Heart left ventricle (tissue), 16 donors: ENCODE results near the gene HLA-DQB2. TPM values are rescaled to one million over a fixed set of nuclear protein-coding genes. Genes with fewer than 3 reads are reported as not detected.
"Not testable (repeated sequence)": the region's sequence is repeated elsewhere in the genome, so short reads cannot be mapped to it uniquely, and the experiment has no call there.

ENCODE experiments used
- ATAC-seq, 4 donors: fragments of 200-7000 bp; cut with Tn5 transposase; one replicate each; pipeline ENCODE4 v1.9.1; 2020 to 2022; ENCODE audit warnings: moderate library complexity in 4 of 4, mild to moderate bottlenecking in 3 of 4, moderate number of reproducible peaks in 1 of 4
- DNase-seq, 5 donors: peaks; one replicate each; pipeline ENCODE4 v3.0.0-alpha.2; 2020
- H3K27ac ChIP-seq, 12 donors: fragments of 200-600 bp; sonication (generic) in 4 of 12; one replicate each; pipeline versions ENCODE4 v1.5.0 to v1.8.0; 2016 to 2022; ENCODE audit warnings: mild to moderate bottlenecking in 2 of 12
- H3K27me3 ChIP-seq, 9 donors: fragments of 200-600 bp; sonication (generic) in 2 of 9; one replicate each; pipeline versions ENCODE4 v1.5.1 to v1.8.0; 2016 to 2022; ENCODE audit warnings: mild to moderate bottlenecking in 3 of 9
- H3K36me3 ChIP-seq, 9 donors: fragments of 200-600 bp; sonication (generic) in 2 of 9; one replicate each; pipeline versions ENCODE4 v1.5.0 to v1.8.0; 2018 to 2022; ENCODE audit warnings: mild to moderate bottlenecking in 2 of 9
- H3K4me1 ChIP-seq, 12 donors: fragments of 200-600 bp; sonication (generic) in 4 of 12; one replicate each; pipeline versions ENCODE4 v1.5.0 to v1.8.0; 2016 to 2022; ENCODE audit warnings: mild to moderate bottlenecking in 3 of 12
- H3K4me3 ChIP-seq, 12 donors: fragments of 200-600 bp; sonication (generic) in 4 of 12; one replicate each; pipeline versions ENCODE4 v1.5.0 to v1.8.0; 2017 to 2022; ENCODE audit warnings: mild to moderate bottlenecking in 9 of 12, moderate library complexity in 4 of 12
- H3K9me3 ChIP-seq, 12 donors: fragments of 200-600 bp; sonication (generic) in 4 of 12; one replicate each; pipeline versions ENCODE4 v1.5.0 to v1.8.0; 2016 to 2022; ENCODE audit warnings: mild to moderate bottlenecking in 1 of 12
- POLR2A ChIP-seq, 2 donors: fragments of 450-650 bp; IDR thresholded peaks; one replicate each; pipeline ENCODE4 v1.6.1; 2017; ENCODE audit warnings: antibody characterized with exemption in 2 of 2, mild to moderate bottlenecking in 2 of 2, moderate library complexity in 2 of 2
- WGBS, 4 donors: extraction: QIAGEN DNeasy Blood & Tissue Kit in 2 of 4; methylation state at CpG; one replicate each; pipeline versions ENCODE4 v1.1.5 to v1.1.7; 2013 to 2018; 5-methylcytosine and 5-hydroxymethylcytosine counted together
- intact Hi-C, 10 donors: fragments of 100-400 bp; cut with DNase I; formaldehyde crosslinking; loops; one replicate each; pipeline versions ENCODE4 v1.11.1 to v1.14.2; 2022
- long read RNA-seq, 3 donors: library from polyadenylated mRNA; unstranded; transcript quantifications; one replicate each; pipeline ENCODE4 v2.0.0, GENCODE V29; 2020 to 2021
- polyA plus RNA-seq, 2 donors: library from polyadenylated mRNA; stranded (reverse); fragments of 200-250 nt; gene quantifications; one replicate each; pipeline ENCODE4 v1.2.3, GENCODE V29; 2013
- total RNA-seq, 9 donors: library from RNA; depleted of rRNA in 2 of 9; stranded (reverse); fragments of >200 nt in 2 of 9; fragmentation: NEBNext Ultra II Directional in 3 of 9; extraction: Animal tissue kit (Norgen Biotek cat#: 25700) in 3 of 9; gene quantifications; one replicate each; pipeline versions ENCODE4 v1.1.0 to v1.2.4, GENCODE V29; 2016 to 2023
- TF ChIP-seq, protein P1 (sequence below), 12 donors: fragments of 200-600 bp; sonication (generic) in 4 of 12; IDR thresholded peaks; one replicate each; pipeline versions ENCODE4 v1.5.0 to v1.8.0; 2018 to 2022; ENCODE audit warnings: antibody characterized with exemption in 12 of 12, mild to moderate bottlenecking in 5 of 12
- donor health status: ischemic (EF 13 %, LVEDD 7.1; RV severe dilation, severe dysfunction).
- donor health status: healthy with polysubstance abuse.
- donor health status: DM: no; HTN: yes; CAD: no.
- donor health status: DM: no; HTN: no; CAD: no.
- donor health status: ischemic (EF 25% LVEDD 6.9; RV normal size, moderate dysfunction).
- donor health status: ischemic (EF 25% LVEDD 5.7; RV mildly dilated, moderate dysfunction).
- donor health status: healthy.
- donor health status: DM: yes; HTN: yes; CAD: no.
- donor health status: ischemic (EF 35%, LVEDD 5.7; RV mildly dilated, moderate dysfunction).
- donor health status: nonischemic (EF 11% LVEDD 7.7; RV severe dilation, severe dysfunction).
- donor health status: DM: yes; HTN: yes; CAD: no.
- donor health status: PGD.
- donor health status: ischemic (EF 29% LVEDD 5.4; RV normal size, mild dysfunction).
- donor health status: nonischemic (EF 23%, LVEDD 6.1; RV moderate dilation, normal function).

Gene HLA-DQB2
- total RNA-seq (10 to 100 TPM in 1 of 9 donors, 1 to 10 TPM in 3, under 1 TPM in 2, not detected in 3; 0.55 to 26.4 (median 1.5) TPM), polyA plus RNA-seq (not detected)
- long read RNA-seq, donor 1: 0 reads
- long read RNA-seq, donor 2: 0 reads
- long read RNA-seq, donor 3: 0 reads

DNA sequence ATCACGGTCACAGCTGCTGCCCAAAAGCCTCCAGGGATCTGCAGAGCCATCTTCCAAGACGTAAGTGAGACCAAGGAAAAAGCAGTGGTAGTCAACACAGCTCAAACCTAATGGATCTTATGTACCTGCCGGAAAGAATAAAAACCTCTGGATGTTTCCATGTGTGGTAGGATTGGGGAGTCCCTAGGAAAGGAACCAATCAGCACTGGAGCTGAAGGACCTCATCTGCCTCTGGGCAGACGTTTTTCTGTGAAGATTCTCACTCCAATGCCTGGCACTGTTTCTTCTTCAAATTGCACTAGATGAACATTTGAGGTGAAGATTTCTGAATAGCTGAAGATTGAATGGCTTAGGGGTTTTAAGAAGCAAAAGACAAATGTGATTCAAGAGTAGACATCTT is at the start of gene HLA-DQB2:
TSS of gene HLA-DQB2 (minus strand) at position 112 of the 400 bp plus-strand sequence. CDS start at position 50, 62 bp downstream.
- Histone ChIP-seq H3K27ac (no peak within 1 kb of the TSS), H3K27me3 (peaks cover 0 to 46% (median 14%) of the 10 kb centered on the region in 9 donors), H3K4me1 (no peaks in the 10 kb centered on the region), H3K36me3 (no peaks in the 10 kb centered on the region), H3K4me3 (no peak within 1 kb of the TSS), H3K9me3 (no peaks in the 10 kb centered on the region)
- DNase-seq (no peak), ATAC-seq (no peak)
- WGBS, 4 donors: 27 to 45% (median 39%) methylated on average over 4 of the region's 4 CpGs
- no peak for TF ChIP-seq POLR2A (IDR thresholded peaks at IDR 0.05)
- TF ChIP-seq, protein P1, sequence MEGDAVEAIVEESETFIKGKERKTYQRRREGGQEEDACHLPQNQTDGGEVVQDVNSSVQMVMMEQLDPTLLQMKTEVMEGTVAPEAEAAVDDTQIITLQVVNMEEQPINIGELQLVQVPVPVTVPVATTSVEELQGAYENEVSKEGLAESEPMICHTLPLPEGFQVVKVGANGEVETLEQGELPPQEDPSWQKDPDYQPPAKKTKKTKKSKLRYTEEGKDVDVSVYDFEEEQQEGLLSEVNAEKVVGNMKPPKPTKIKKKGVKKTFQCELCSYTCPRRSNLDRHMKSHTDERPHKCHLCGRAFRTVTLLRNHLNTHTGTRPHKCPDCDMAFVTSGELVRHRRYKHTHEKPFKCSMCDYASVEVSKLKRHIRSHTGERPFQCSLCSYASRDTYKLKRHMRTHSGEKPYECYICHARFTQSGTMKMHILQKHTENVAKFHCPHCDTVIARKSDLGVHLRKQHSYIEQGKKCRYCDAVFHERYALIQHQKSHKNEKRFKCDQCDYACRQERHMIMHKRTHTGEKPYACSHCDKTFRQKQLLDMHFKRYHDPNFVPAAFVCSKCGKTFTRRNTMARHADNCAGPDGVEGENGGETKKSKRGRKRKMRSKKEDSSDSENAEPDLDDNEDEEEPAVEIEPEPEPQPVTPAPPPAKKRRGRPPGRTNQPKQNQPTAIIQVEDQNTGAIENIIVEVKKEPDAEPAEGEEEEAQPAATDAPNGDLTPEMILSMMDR (IDR thresholded peaks at IDR 0.05): no peak
- intact Hi-C loops: loop anchor here in 2 of 10 donors (5.0 kb wide), 1 partner anchor 101 kb away; no protein-coding TSS in a partner anchor

DNA sequence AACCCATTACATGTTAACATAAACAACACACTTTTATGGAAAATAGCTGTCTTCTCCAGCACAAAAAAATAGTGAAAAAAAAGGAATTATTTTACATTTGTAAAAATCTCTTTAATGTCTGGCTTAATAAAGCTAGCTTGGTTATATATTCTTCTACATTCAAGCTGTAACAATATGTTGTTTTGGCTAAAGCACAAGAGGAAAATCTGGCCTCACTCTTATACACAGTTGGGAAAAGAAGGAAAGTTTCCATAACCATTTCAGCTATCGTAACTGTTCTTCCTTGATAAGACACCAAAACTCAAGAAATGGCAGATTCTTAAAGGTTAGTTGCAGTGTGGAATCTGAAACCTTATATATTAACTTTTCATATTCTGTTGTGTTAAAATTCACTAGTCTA is 45.8 kb upstream of the HLA-DQB2 start:
- no peak overlapping the region for H3K4me3 ChIP-seq
- DNase-seq (no peak), ATAC-seq (no peak)
- TF ChIP-seq, protein P1 (IDR thresholded peaks at IDR 0.05): no peak
- no peak for TF ChIP-seq POLR2A (IDR thresholded peaks at IDR 0.05)
- peaks cover 0 to 19% (median 0%) of the 10 kb centered on the region in 9 donors for H3K27me3 ChIP-seq
- peaks cover 0 to 2% (median 0%) of the 10 kb centered on the region in 9 donors for H3K36me3 ChIP-seq
- no peaks in the 10 kb centered on the region for H3K4me1 ChIP-seq
- no peak overlapping the region for H3K27ac ChIP-seq
- no peaks in the 10 kb centered on the region for H3K9me3 ChIP-seq
- 35 to 43% (median 39%) methylated on average over 1 of the region's 1 CpG for WGBS, 4 donors
- intact Hi-C loops: no loop called here

DNA sequence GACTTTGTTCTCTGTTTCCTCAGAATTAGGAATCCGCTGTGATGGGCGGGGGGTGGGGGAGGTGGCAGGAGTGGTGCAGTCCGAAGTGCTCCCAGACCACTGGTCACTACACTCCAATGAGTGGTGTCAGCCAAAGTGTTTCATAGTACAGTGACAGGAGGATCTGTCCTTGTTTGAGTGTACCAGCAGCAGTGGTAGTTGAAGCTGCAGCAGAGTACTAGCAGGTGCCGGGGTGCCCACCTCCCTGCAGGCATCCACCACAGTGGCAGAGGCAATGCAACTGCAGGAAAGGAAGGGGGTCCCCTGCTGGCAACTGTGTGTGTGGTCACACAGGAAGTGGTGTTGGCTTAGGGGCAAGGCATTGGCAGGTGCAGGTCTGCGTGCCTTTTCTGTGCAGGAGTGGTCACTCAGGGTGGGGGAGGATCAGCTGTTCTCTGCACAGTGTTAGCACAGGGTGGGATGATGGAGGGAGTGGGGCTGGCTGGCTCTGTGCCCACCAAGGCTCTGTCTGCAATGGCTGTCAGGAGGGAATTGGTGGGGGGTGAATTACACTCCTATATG is 43.8 kb upstream of the HLA-DQB2 start:
- DNase-seq (no peak), ATAC-seq (no peak)
- Histone ChIP-seq H3K9me3 (no peaks in the 10 kb centered on the region), H3K4me1 (no peaks in the 10 kb centered on the region), H3K36me3 (no peaks in the 10 kb centered on the region), H3K27me3 (peaks cover 0 to 24% (median 0%) of the 10 kb centered on the region in 9 donors), H3K4me3 (no peak overlapping the region), H3K27ac (no peak overlapping the region)
- 60 to 74% (median 71%) methylated on average over 5 of the region's 5 CpGs for WGBS, 4 donors
- TF ChIP-seq, protein P1 (IDR thresholded peaks at IDR 0.05): no peak
- TF ChIP-seq POLR2A (IDR thresholded peaks at IDR 0.05): no peak
- intact Hi-C loops: no loop called here

DNA sequence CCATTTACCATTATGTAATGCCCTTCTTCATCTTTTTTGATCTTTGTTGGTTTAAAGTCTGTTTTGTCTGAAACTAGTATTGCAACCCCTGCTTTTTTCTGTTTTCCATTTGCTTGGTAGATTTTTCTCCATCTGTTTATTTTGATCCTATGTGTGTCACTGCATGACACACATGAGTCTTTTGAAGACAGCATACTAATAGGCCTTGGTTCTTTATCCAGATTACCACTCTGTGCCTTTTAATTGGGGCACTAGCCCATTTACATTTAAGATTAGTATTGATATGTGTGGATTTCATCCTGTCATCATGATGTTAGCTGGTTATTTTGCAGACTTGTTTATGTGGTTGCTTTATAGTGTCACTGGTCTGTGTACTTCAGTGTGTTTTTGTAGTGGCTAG is 42.1 kb upstream of the HLA-DQB2 start:
- H3K27ac ChIP-seq, H3K4me3 ChIP-seq, ATAC-seq, H3K4me1 ChIP-seq, H3K36me3 ChIP-seq, H3K9me3 ChIP-seq, intact Hi-C loops, DNase-seq: not testable (repeated sequence)
- H3K27me3 ChIP-seq: peaks cover 0 to 40% (median 6%) of the 10 kb centered on the region in 9 donors

DNA sequence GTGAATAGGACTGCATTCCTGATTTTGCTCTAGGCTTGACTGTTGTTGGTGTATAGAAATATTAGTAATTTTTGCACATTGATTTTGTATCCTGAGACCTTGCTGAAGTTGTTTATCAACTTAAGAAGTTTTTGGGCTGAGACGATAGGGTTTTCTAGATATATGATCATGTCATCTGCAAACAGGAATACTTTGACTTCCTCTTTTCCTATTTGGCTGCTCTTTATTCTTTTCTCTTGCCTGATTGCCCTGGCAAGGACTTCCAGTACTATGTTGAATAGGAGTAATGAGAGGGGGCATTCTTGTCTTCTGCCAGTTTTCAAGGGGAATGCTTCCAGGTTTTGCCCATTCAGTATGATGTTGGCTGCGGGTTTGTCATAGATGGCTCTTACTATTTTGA is 40.1 kb upstream of the HLA-DQB2 start:
- H3K36me3 ChIP-seq: no peaks in the 10 kb centered on the region
- H3K27me3 ChIP-seq: peaks cover 0 to 57% (median 6%) of the 10 kb centered on the region in 9 donors
- H3K4me3 ChIP-seq: no peak overlapping the region
- H3K9me3 ChIP-seq: peaks cover 0 to 11% (median 0%) of the 10 kb centered on the region in 12 donors
- DNase-seq (no peak), ATAC-seq (no peak)
- WGBS, 4 donors: 61 to 73% (median 68%) methylated on average over 2 of the region's 2 CpGs
- TF ChIP-seq, protein P1 (IDR thresholded peaks at IDR 0.05): no peak
- TF ChIP-seq POLR2A (IDR thresholded peaks at IDR 0.05): no peak
- no peaks in the 10 kb centered on the region for H3K4me1 ChIP-seq
- no peak overlapping the region for H3K27ac ChIP-seq
- intact Hi-C loops: no loop called here
